Testis (tissue), 3 donors: ENCODE results near the gene EPRS1. TPM values are rescaled to one million over a fixed set of nuclear protein-coding genes. Genes with fewer than 3 reads are reported as not detected.

ENCODE experiments used
- DNase-seq: peaks from one replicate; pipeline ENCODE4 v3.0.0-alpha.2; 2019
- H3K27ac ChIP-seq, 2 donors: fragments of 200-600 bp; sonication (generic); one replicate each; pipeline ENCODE4 v1.5.1; 2019
- H3K27me3 ChIP-seq: fragments of 200-600 bp; sonication (generic); one replicate; pipeline ENCODE4 v1.5.1; 2019
- H3K36me3 ChIP-seq: fragments of 200-600 bp; sonication (generic); one replicate; pipeline ENCODE4 v1.5.1; 2017; ENCODE audit warnings: low read depth; ENCODE audit errors: missing control alignments
- H3K4me1 ChIP-seq: fragments of 200-600 bp; sonication (generic); one replicate; pipeline ENCODE4 v1.5.1; 2019
- H3K4me3 ChIP-seq, 2 donors: fragments of 200-600 bp; sonication (generic); one replicate each; pipeline ENCODE4 v1.5.1; 2017 to 2019
- H3K9me3 ChIP-seq: fragments of 200-600 bp; sonication (generic); one replicate; pipeline ENCODE4 v1.5.1; 2017
- CTCF ChIP-seq, 3 experiments: fragments of 450-650 bp in 2 of 3; fragments of 200-600 bp in 1 of 3; sonication (generic) in 1 of 3; IDR thresholded peaks; one replicate each; pipeline ENCODE4 v1.5.1; 2016 to 2019; ENCODE audit warnings: antibody characterized with exemption in 3 of 3, mild to moderate bottlenecking in 2 of 3, moderate library complexity in 1 of 3
- POLR2A ChIP-seq: fragments of 450-650 bp; IDR thresholded peaks from one replicate; pipeline ENCODE4 v1.6.1; 2017; ENCODE audit warnings: antibody characterized with exemption, mild to moderate bottlenecking, moderate library complexity
- WGBS, 2 donors: methylation state at CpG; one replicate each; pipeline ENCODE4 v1.1.5; 2018; 5-methylcytosine and 5-hydroxymethylcytosine counted together
- intact Hi-C: fragments of 100-400 bp; cut with DNase I; formaldehyde crosslinking; loops from one replicate; pipeline ENCODE4 v1.15.1; 2023; ENCODE audit warnings: low total_unique reads
- polyA plus RNA-seq: library from polyadenylated mRNA; stranded (reverse); fragments of 350-450 nt; fragmentation: Illumina TruSeq; extraction: RNeasy Lipid Tissue Mini Kit (QIAGEN cat#74804); gene quantifications from one replicate; pipeline ENCODE4 v1.2.3, GENCODE V29; 2014; ENCODE audit warnings: low read depth, low replicate concordance; ENCODE audit not compliant: insufficient read depth
- total RNA-seq, 2 donors: library from RNA; depleted of rRNA; stranded (reverse); fragments of >200 nt; gene quantifications; one replicate each; pipeline ENCODE4 v1.2.3, GENCODE V29; 2016

The EPRS1 gene
- total and polyA plus RNA-seq, 3 donors from 2014 or later, result 25.4 to 43.3 (median 38.4) TPM

DNA sequence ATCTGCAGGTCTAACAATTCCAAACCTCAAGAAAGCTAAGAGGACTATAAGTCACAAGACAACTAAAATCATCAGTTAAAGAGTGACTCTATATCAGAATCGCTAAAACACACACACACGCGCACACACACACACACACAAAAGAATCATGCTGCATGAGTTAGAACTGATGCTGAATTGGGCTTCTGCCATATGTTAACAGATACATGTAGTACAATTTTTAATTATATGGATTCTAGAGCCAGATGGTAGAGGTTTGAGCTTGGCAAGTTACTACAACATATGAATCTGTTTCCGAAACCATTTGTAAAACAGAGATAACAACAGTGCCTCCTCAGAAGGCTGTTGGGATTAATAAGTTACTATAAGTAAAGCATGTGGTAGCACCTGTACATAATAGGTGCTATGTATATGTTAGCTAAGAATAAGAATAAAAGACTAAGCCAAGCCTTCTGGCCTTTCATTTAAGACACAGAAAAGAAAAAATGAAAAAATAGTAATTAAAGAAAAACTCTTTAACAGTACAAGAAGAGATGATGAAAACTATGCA lies 17.9 kb downstream of the EPRS1 start:
- Histone ChIP-seq H3K27me3 (no peaks in the 10 kb centered on the region), H3K4me3 (no peak overlapping the region), H3K27ac (no peak overlapping the region), H3K4me1 (no peaks in the 10 kb centered on the region), H3K9me3 (no peaks in the 10 kb centered on the region), H3K36me3 (no peaks in the 10 kb centered on the region)
- intact Hi-C loops, result no loop called here
- 78 to 88% methylated on average over 4 of the region's 4 CpGs for WGBS, 2 donors
- no peak for DNase-seq
- TF ChIP-seq POLR2A, result no peak
- no peak for TF ChIP-seq CTCF (IDR thresholded peaks at IDR 0.05)

DNA sequence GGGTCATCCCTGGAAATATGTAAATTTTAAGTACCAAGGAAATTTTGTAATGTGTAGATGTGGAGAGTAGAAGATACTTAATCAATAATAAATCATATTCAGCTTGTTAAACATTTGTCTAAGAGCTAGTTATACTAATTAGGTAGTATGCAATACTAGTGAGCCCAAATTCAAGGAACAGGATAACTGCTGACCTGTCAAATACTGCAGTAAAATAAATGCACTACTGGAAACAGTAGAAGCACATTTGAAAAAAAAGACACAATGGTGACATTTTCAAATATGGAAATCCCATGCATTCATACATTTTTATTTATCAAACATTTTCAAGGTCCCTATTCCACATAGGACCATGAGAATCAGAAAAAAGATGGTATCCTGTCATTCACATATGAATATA lies 27.2 kb downstream of the EPRS1 start:
- no peak for DNase-seq
- H3K27ac ChIP-seq, result no peak overlapping the region
- H3K27me3 ChIP-seq, result no peaks in the 10 kb centered on the region
- no peaks in the 10 kb centered on the region for H3K9me3 ChIP-seq
- TF ChIP-seq POLR2A (no peak), CTCF (IDR thresholded peaks at IDR 0.05) (no peak)
- no peaks in the 10 kb centered on the region for H3K4me1 ChIP-seq
- H3K36me3 ChIP-seq, result no peaks in the 10 kb centered on the region
- intact Hi-C loops, result no loop called here
- H3K4me3 ChIP-seq, result no peak overlapping the region

DNA sequence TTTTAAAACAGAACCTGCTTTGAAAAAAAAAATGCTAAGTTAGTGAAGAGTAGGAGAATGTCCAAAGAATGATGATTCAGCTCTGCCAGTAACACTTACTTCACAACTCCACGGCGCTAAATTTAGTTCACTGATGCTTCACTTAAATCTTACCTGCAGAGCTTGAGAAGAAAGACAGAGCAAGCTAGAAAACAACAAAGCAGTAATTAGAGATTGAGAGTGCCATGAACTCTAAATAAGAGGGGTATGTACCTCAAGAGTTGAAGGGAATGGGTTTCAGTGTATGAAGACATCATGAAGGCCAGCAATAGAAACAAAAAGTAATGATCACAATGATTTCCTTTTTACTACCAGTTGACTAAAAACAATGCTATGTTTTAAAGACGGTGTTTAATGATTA lies 32.8 kb downstream of the EPRS1 start:
- Histone ChIP-seq H3K27me3 (no peaks in the 10 kb centered on the region), H3K36me3 (no peaks in the 10 kb centered on the region), H3K4me3 (no peak overlapping the region), H3K4me1 (no peaks in the 10 kb centered on the region), H3K9me3 (no peaks in the 10 kb centered on the region), H3K27ac (no peak overlapping the region)
- WGBS, 2 donors, result 80 to 90% methylated on average over 3 of the region's 3 CpGs
- TF ChIP-seq POLR2A (no peak), CTCF (IDR thresholded peaks at IDR 0.05) (no peak)
- intact Hi-C loops, result no loop called here
- DNase-seq, result no peak

DNA sequence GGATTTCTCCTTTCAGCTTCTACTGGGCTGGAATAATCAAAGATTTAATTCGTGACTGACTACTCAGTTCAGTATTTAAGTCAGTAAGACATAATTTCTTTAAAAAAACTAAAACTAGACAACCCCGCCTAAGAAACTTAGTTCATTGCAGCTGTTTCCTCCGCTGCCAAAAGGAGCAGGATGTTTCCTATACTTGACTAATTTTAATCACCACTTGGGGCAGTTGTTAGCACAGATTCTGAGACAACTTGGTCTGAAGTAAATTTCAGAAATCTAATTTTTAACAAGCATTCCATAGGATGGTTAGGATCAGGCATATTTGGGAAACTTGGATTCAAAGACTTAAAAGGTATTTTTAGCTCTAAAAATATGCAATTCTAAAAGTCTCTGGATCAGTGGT lies 34.0 kb downstream of the EPRS1 start:
- H3K36me3 ChIP-seq, result no peaks in the 10 kb centered on the region
- no peaks in the 10 kb centered on the region for H3K9me3 ChIP-seq
- H3K27ac ChIP-seq, result no peak overlapping the region
- intact Hi-C loops, result no loop called here
- no peaks in the 10 kb centered on the region for H3K27me3 ChIP-seq
- H3K4me3 ChIP-seq, result no peak overlapping the region
- WGBS, 2 donors, result 36 to 57% methylated on average over 3 of the region's 3 CpGs
- TF ChIP-seq POLR2A (no peak), CTCF (IDR thresholded peaks at IDR 0.05) (peak in 1 of 3 experiments; percentile 9)
- no peaks in the 10 kb centered on the region for H3K4me1 ChIP-seq
- DNase-seq, result no peak

DNA sequence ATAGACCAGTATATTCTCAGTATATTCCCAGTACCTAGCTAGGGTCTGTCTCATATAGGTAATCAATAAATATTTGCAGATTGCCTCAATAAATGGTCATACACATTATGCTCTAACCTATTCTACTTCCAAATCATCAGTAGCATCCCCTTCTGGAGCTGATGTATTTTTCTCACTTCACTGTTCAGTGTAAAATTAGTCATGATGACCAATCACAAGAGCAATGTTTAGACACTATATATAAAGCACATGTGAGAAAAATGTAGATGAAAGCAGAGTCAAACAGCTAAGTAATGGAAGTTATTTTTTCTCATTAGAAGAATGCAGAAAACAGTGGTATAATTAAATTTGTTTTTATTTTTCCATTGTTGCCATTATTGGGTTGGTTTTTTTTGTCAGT lies 34.7 kb downstream of the EPRS1 start:
- DNase-seq, result no peak
- Histone ChIP-seq H3K27ac (no peak overlapping the region), H3K36me3 (no peaks in the 10 kb centered on the region), H3K27me3 (no peaks in the 10 kb centered on the region), H3K9me3 (no peaks in the 10 kb centered on the region), H3K4me3 (no peak overlapping the region), H3K4me1 (no peaks in the 10 kb centered on the region)
- intact Hi-C loops, result no loop called here
- no peak for TF ChIP-seq POLR2A
- TF ChIP-seq CTCF (IDR thresholded peaks at IDR 0.05), result no peak
